Endothelial cell of umbilical vein (primary cell): ENCODE data around the gene RAB37. TPM values are rescaled to one million over a fixed set of nuclear protein-coding genes. Genes with fewer than 3 reads are reported as not detected.

Source experiments
- BruUV-seq: library from RNA; stranded (reverse); fragments of 400-500 nt; replicated peaks from 2 replicates; lab custom pipeline; 2021; lab: Mats Ljungman, UMichigan
- CTCF ChIA-PET: fragments of 300-600, 350-600 bp; sonication (Branson Sonifier 250); formaldehyde crosslinking; loops from one replicate; lab custom pipeline; 2021; ENCODE audit warnings: antibody characterized with exemption, inconsistent platforms; lab: Charles Lee
- POLR2A ChIA-PET: fragments of 300-600, 350-600 bp; sonication (Branson Sonifier 250); formaldehyde crosslinking; loops from one replicate; lab custom pipeline; 2021; ENCODE audit warnings: antibody characterized with exemption, inconsistent platforms; lab: Charles Lee
- DNase-seq: peaks from one replicate; pipeline ENCODE4 v3.0.0-alpha.2; 2011; ENCODE audit warnings: low read depth, low spot score
- FAIRE-seq: peaks from 2 replicates; lab custom pipeline; 2011; peaks lifted over from hg19 to GRCh38; lab: Jason Lieb, UNC
- H2AFZ ChIP-seq: 2 replicates; pipeline ENCODE4 v1.6.0; 2012; ENCODE audit warnings: low read depth, low read length, control low read depth, inconsistent platforms
- H3K27ac ChIP-seq: 2 replicates; pipeline ENCODE4 v1.5.1; 2011; ENCODE audit warnings: low read depth, mild to moderate bottlenecking, control low read depth, low read length, moderate library complexity; ENCODE audit not compliant: insufficient read depth
- H3K27me3 ChIP-seq, 2 experiments: 2 replicates each; pipeline versions ENCODE4 v1.6.0 to v1.6.1; 2011; ENCODE audit warnings: low read length in 2 of 2, mixed read lengths in 1 of 2; ENCODE audit not compliant: control insufficient read depth in 2 of 2, insufficient read depth in 2 of 2
- H3K36me3 ChIP-seq, 2 experiments: 2 replicates in 1 of 2; 3 replicates in 1 of 2; pipeline ENCODE4 v1.5.1; 2011; ENCODE audit warnings: low read length in 2 of 2, mild to moderate bottlenecking in 1 of 2, moderate library complexity in 1 of 2; ENCODE audit not compliant: control insufficient read depth in 2 of 2, insufficient read depth in 2 of 2; ENCODE audit errors: extremely low read depth in 1 of 2
- H3K4me1 ChIP-seq: 3 replicates; pipeline ENCODE4 v1.5.1; 2011; ENCODE audit warnings: mild to moderate bottlenecking, low read length; ENCODE audit not compliant: control insufficient read depth, insufficient read depth; ENCODE audit errors: extremely low read depth
- H3K4me2 ChIP-seq: 2 replicates; pipeline ENCODE4 v1.6.1; 2011; ENCODE audit warnings: low read length, control low read depth, mixed read lengths; ENCODE audit not compliant: insufficient read depth
- H3K4me3 ChIP-seq, 3 experiments: fragments of 200-600 bp in 1 of 3; sonication (generic), shearing (Covaris generic) in 1 of 3; replicated peaks in 1 of 3; 2 replicates each; pipeline ENCODE4 v1.5.1; 2011 to 2016; ENCODE audit warnings: control low read depth in 3 of 3, low read length in 3 of 3, mild to moderate bottlenecking in 2 of 3, inconsistent platforms in 1 of 3, low read depth in 1 of 3, moderate library complexity in 1 of 3; ENCODE audit not compliant: insufficient read depth in 1 of 3
- H3K79me2 ChIP-seq: 2 replicates; pipeline ENCODE4 v1.6.0; 2012; ENCODE audit warnings: low read length, inconsistent platforms; ENCODE audit not compliant: control insufficient read depth, insufficient read depth
- H3K9ac ChIP-seq: replicated peaks from 2 replicates; pipeline ENCODE3; 2011; ENCODE audit warnings: low read length, control low read depth; ENCODE audit not compliant: insufficient read depth; ENCODE audit errors: extremely low read depth
- H3K9me1 ChIP-seq: replicated peaks from 3 replicates; pipeline ENCODE4 v1.6.0; 2011; ENCODE audit warnings: mild to moderate bottlenecking, low read length; ENCODE audit not compliant: control insufficient read depth, insufficient read depth; ENCODE audit errors: extremely low read depth
- H3K9me3 ChIP-seq: replicated peaks from 2 replicates; pipeline ENCODE4 v1.5.1; 2012; ENCODE audit warnings: low read length, inconsistent platforms; ENCODE audit not compliant: control insufficient read depth, insufficient read depth
- H4K20me1 ChIP-seq: replicated peaks from 2 replicates; pipeline ENCODE3; 2011; ENCODE audit warnings: mild to moderate bottlenecking, low read length; ENCODE audit not compliant: control insufficient read depth, insufficient read depth; ENCODE audit errors: extremely low read depth
- CTCF ChIP-seq, 2 donors: IDR thresholded peaks; 1 replicate in 1 of 2; 2 replicates in 1 of 2; pipeline ENCODE4 v1.5.1; 2011; ENCODE audit warnings: low read length in 2 of 2, mild to moderate bottlenecking in 2 of 2, moderate library complexity in 2 of 2, control low read depth in 1 of 2, inconsistent platforms in 1 of 2, low read depth in 1 of 2; ENCODE audit not compliant: insufficient read depth in 1 of 2; ENCODE audit errors: extremely low read depth in 1 of 2
- EZH2 ChIP-seq: IDR thresholded peaks from 2 replicates; pipeline ENCODE4 v1.6.1; 2012; ENCODE audit warnings: borderline replicate concordance, low read depth, mild to moderate bottlenecking, moderate library complexity, low read length, inconsistent platforms; ENCODE audit not compliant: severe bottlenecking
- FOS ChIP-seq: IDR thresholded peaks from 2 replicates; pipeline ENCODE4 v1.6.1; 2011; ENCODE audit warnings: mild to moderate bottlenecking, low read length, moderate library complexity, borderline replicate concordance; ENCODE audit not compliant: insufficient read depth
- GATA2 ChIP-seq: IDR thresholded peaks from 2 replicates; pipeline ENCODE4 v1.7.0; 2011; ENCODE audit warnings: low read depth, mild to moderate bottlenecking, moderate library complexity, mixed read lengths, low read length; ENCODE audit not compliant: insufficient read length, insufficient read depth
- POLR2A ChIP-seq: IDR thresholded peaks from 2 replicates; pipeline ENCODE4 v1.6.1; 2012; ENCODE audit warnings: low read depth, mild to moderate bottlenecking, control low read depth, low read length
- POLR2AphosphoS5 ChIP-seq: IDR thresholded peaks from 2 replicates; pipeline ENCODE4 v1.6.1; 2012; ENCODE audit warnings: low read depth, mild to moderate bottlenecking, control low read depth, low read length, moderate library complexity; ENCODE audit not compliant: insufficient read depth
- dilution Hi-C: fragments of 300-500 bp; cut with MboI; formaldehyde crosslinking; loops from one replicate; pipeline ENCODE4 v1.15.0; 2019; ENCODE audit warnings: low sequenced_read_pairs; ENCODE audit not compliant: extremely low pct_ligation_motif_present
- intact Hi-C: fragments of 100-400 bp; cut with micrococcal nuclease; formaldehyde crosslinking; loops from one replicate; pipeline ENCODE4 v1.10.0; 2022
- polyA plus RNA-seq, 4 experiments: library from polyadenylated mRNA; depleted of rRNA in 3 of 4; stranded (reverse) in 3 of 4; unstranded in 1 of 4; fragments of >200 nt; gene quantifications; 2 replicates each; pipeline versions ENCODE4 v1.2.1 to v1.2.3, GENCODE V29; 2011 to 2012; ENCODE audit warnings: missing spikeins in 1 of 4
- total RNA-seq: library from RNA; stranded (reverse); gene quantifications from 2 replicates; pipeline ENCODE4 v1.2.3, GENCODE V29; 2021

Gene RAB37
- total and polyA plus RNA-seq, 2 donors (not counting 3 experiments of a cell fraction or from before 2014, with no cell fraction given) = 0.11 TPM; not detected in 1

- CTCF ChIA-PET = interaction anchor here (1.7 kb wide), 1 partner anchor 27 kb away, joined by 4 read pairs; no protein-coding TSS in a partner anchor
- Histone ChIP-seq H4K20me1 (no peaks in the 10 kb centered on the region), H3K4me1 (no peaks in the 10 kb centered on the region), H3K27ac (no peak overlapping the region), H3K79me2 (no peaks in the 10 kb centered on the region), H3K36me3 (no peaks in the 10 kb centered on the region), H3K4me2 (no peak overlapping the region), H3K27me3 (no peaks in the 10 kb centered on the region), H3K4me3 (no peak overlapping the region), H3K9me1 (no peaks in the 10 kb centered on the region), H2AFZ (no peak overlapping the region), H3K9me3 (no peaks in the 10 kb centered on the region), H3K9ac (no peak overlapping the region)
- dilution Hi-C loops (no loop called here), intact Hi-C loops (no loop called here)
- no TSS peak for BruUV-seq
- no peak for FAIRE-seq
- POLR2A ChIA-PET = interaction anchor here (0.6 kb wide), 1 partner anchor 107 kb away, joined by 5 read pairs; no protein-coding TSS in a partner anchor
- TF ChIP-seq POLR2AphosphoS5 (no peak), FOS (no peak), CTCF (IDR thresholded peaks at IDR 0.05; ENCODE audit: extremely low read depth in 1 of 2, insufficient read depth in 1 of 2, low read depth in 1 of 2, low read length in 2 of 2) (no peak), POLR2A (no peak), GATA2 (no peak), EZH2 (no peak)
- no peak for DNase-seq
These were observed 26.7 kb downstream of the RAB37 start for GRCh38 chr17:74763565-74764387.
